Neutrophil (primary cell): ENCODE data around the gene TAF9B.
"Not testable (repeated sequence)": the region's sequence is repeated elsewhere in the genome, so short reads cannot be mapped to it uniquely, and the experiment has no call there.

Experiments
- H3K27ac ChIP-seq: fragments of 200-600 bp; sonication (generic); 2 replicates; pipeline ENCODE4 v1.5.1; 2016; ENCODE audit warnings: mild to moderate bottlenecking, moderate library complexity
- H3K27me3 ChIP-seq: fragments of 200-600 bp; sonication (generic); 2 replicates; pipeline ENCODE4 v1.6.0; 2016; ENCODE audit warnings: mild to moderate bottlenecking
- H3K36me3 ChIP-seq: fragments of 200-600 bp; sonication (generic); 2 replicates; pipeline ENCODE4 v1.5.1; 2017
- H3K4me1 ChIP-seq, 2 experiments: fragments of 200-600 bp in 1 of 2; sonication (generic) in 1 of 2; 1 replicate in 1 of 2; 2 replicates in 1 of 2; pipeline versions ENCODE4 v1.5.1 to v1.6.1; 2013 to 2016; ENCODE audit warnings: low read depth in 1 of 2, low read length in 1 of 2, mild to moderate bottlenecking in 1 of 2, moderate library complexity in 1 of 2; ENCODE audit not compliant: control insufficient read depth in 1 of 2, insufficient read depth in 1 of 2
- H3K4me3 ChIP-seq, 2 experiments: fragments of 200-600 bp in 1 of 2; sonication (generic) in 1 of 2; 1 replicate in 1 of 2; 2 replicates in 1 of 2; pipeline ENCODE4 v1.5.1; 2013 to 2016; ENCODE audit warnings: low read depth in 1 of 2, low read length in 1 of 2, mild to moderate bottlenecking in 1 of 2, moderate library complexity in 1 of 2
- H3K9me3 ChIP-seq: fragments of 200-600 bp; sonication (generic); 2 replicates; pipeline ENCODE4 v1.5.1; 2016
- CTCF ChIP-seq: fragments of 200-600 bp; sonication (generic); IDR thresholded peaks from 2 replicates; pipeline ENCODE4 v1.5.1; 2016; ENCODE audit warnings: antibody characterized with exemption

TAF9B gene

GRCh38 chrX:78157373-78157772 lies 17.9 kb upstream of the TAF9B start:
- not testable (repeated sequence) for H3K27ac ChIP-seq, H3K9me3 ChIP-seq, H3K27me3 ChIP-seq, H3K4me1 ChIP-seq, H3K36me3 ChIP-seq, H3K4me3 ChIP-seq

- not testable (repeated sequence) for H3K4me1 ChIP-seq, H3K27ac ChIP-seq, H3K4me3 ChIP-seq, H3K27me3 ChIP-seq, H3K36me3 ChIP-seq, H3K9me3 ChIP-seq
Measured at GRCh38 chrX:78147002-78147540, 7.6 kb upstream of the TAF9B start.

GRCh38 chrX:78140206-78140605 lies 756 bp upstream of the TAF9B start:
- no peaks in the 10 kb centered on the region for H3K36me3 ChIP-seq
- no peak for TF ChIP-seq CTCF
- no peak overlapping the region for H3K4me3 ChIP-seq
- no peaks in the 10 kb centered on the region for H3K9me3 ChIP-seq
- no peaks in the 10 kb centered on the region for H3K4me1 ChIP-seq
- H3K27ac ChIP-seq, result no peak overlapping the region
- H3K27me3 ChIP-seq, result no peaks in the 10 kb centered on the region

- Histone ChIP-seq H3K9me3 (no peaks in the 10 kb centered on the region), H3K4me3 (no peak overlapping the region), H3K27ac (no peak overlapping the region), H3K4me1 (no peaks in the 10 kb centered on the region), H3K27me3 (no peaks in the 10 kb centered on the region), H3K36me3 (peaks cover 29% of the 10 kb centered on the region)
- no peak for TF ChIP-seq CTCF
Measured at GRCh38 chrX:78133238-78133960, 6.1 kb downstream of the TAF9B start.

- no peaks in the 10 kb centered on the region for H3K9me3 ChIP-seq
- no peak overlapping the region for H3K4me3 ChIP-seq
- H3K27me3 ChIP-seq, result no peaks in the 10 kb centered on the region
- H3K36me3 ChIP-seq, result peaks cover 52% of the 10 kb centered on the region
- peak overlapping the region; percentile 8 for H3K27ac ChIP-seq
- TF ChIP-seq CTCF, result no peak
- H3K4me1 ChIP-seq, result no peaks in the 10 kb centered on the region
Measured at GRCh38 chrX:78131117-78131516, 8.3 kb downstream of the TAF9B start.

- no peaks in the 10 kb centered on the region for H3K4me1 ChIP-seq
- H3K27ac ChIP-seq, result no peak overlapping the region
- H3K36me3 ChIP-seq, result peaks cover 59% of the 10 kb centered on the region
- no peaks in the 10 kb centered on the region for H3K27me3 ChIP-seq
- no peak for TF ChIP-seq CTCF
- H3K4me3 ChIP-seq, result no peak overlapping the region
- no peaks in the 10 kb centered on the region for H3K9me3 ChIP-seq
Measured at GRCh38 chrX:78130396-78130795, 9.1 kb downstream of the TAF9B start.
